ENCODE results near the gene DPH2.
A peak's percentile ranks its signal among the peaks of the same experiment; 100 is the strongest.

The DPH2 gene

GRCh38 chr1:43983253-43983899 lies 13.6 kb downstream of the DPH2 start:
- DNase-seq (ENCODE audit: low spot score), result no peak

GRCh38 chr1:43984855-43985254 lies 15.0 kb downstream of the DPH2 start:
- no peak for DNase-seq (ENCODE audit: low spot score)

GRCh38 chr1:43985984-43986595 lies 16.3 kb downstream of the DPH2 start:
- DNase-seq (ENCODE audit: low spot score), result no peak

- DNase-seq (ENCODE audit: low spot score), result no peak
These were observed 16.9 kb downstream of the DPH2 start for GRCh38 chr1:43986712-43987111.

- no peak for DNase-seq (ENCODE audit: low spot score)
These were observed 17.5 kb downstream of the DPH2 start for GRCh38 chr1:43987159-43987902.

- DNase-seq (ENCODE audit: low spot score), result peak; percentile 26
These were observed 20.7 kb downstream of the DPH2 start for GRCh38 chr1:43990271-43991199.

- no peak for DNase-seq (ENCODE audit: low spot score)
These were observed 21.3 kb downstream of the DPH2 start for GRCh38 chr1:43991200-43991475.

- peak; percentile 95 for DNase-seq (ENCODE audit: low spot score)
These were observed 21.8 kb downstream of the DPH2 start, which contains the start of gene CCDC24 for GRCh38 chr1:43991476-43992231. TSS of gene CCDC24 (plus strand) at chr1:43991599. CDS start at chr1:43991879, 280 bp downstream.

GRCh38 chr1:43992232-43992995 lies 22.6 kb downstream of the DPH2 start:
- DNase-seq (ENCODE audit: low spot score), result no peak

GRCh38 chr1:43993206-43993914 lies 23.6 kb downstream of the DPH2 start:
- DNase-seq (ENCODE audit: low spot score), result no peak

- DNase-seq (ENCODE audit: low spot score), result no peak
These were observed 24.3 kb downstream of the DPH2 start for GRCh38 chr1:43994071-43994470.

- peak; percentile 63 for DNase-seq (ENCODE audit: low spot score)
These were observed 25.3 kb downstream of the DPH2 start for GRCh38 chr1:43994794-43995790.

GRCh38 chr1:43995984-43996732 lies 26.3 kb downstream of the DPH2 start:
- no peak for DNase-seq (ENCODE audit: low spot score)

- DNase-seq (ENCODE audit: low spot score), result no peak
These were observed 26.9 kb downstream of the DPH2 start for GRCh38 chr1:43996733-43997115.

GRCh38 chr1:43997295-43997999 lies 27.6 kb downstream of the DPH2 start:
- DNase-seq (ENCODE audit: low spot score), result no peak

GRCh38 chr1:43998000-43998378 lies 28.2 kb downstream of the DPH2 start:
- no peak for DNase-seq (ENCODE audit: low spot score)

- no peak for DNase-seq (ENCODE audit: low spot score)
These were observed 29.6 kb downstream of the DPH2 start for GRCh38 chr1:43999455-43999854.
